GM18951 (cell line): ENCODE data around the gene WTAP.

Experiments used
- POLR2A ChIP-seq: IDR thresholded peaks from 4 replicates; pipeline ENCODE4 v1.6.1; 2011; ENCODE audit warnings: mild to moderate bottlenecking; ENCODE audit not compliant: insufficient read length, insufficient read depth; ENCODE audit errors: extremely low read depth
- in situ Hi-C: fragments of 300-500 bp; cut with MboI; formaldehyde crosslinking; loops from one replicate; pipeline ENCODE4 v1.12.0; 2022; ENCODE audit warnings: low sequenced_read_pairs, mixed read lengths, inconsistent platforms; ENCODE audit not compliant: unreplicated experiment

The WTAP gene

GRCh38 chr6:159753081-159753872 is 26.0 kb downstream of the WTAP start:
- in situ Hi-C loops: no loop called here
- no peak for TF ChIP-seq POLR2A

GRCh38 chr6:159754401-159754800 is 27.1 kb downstream of the WTAP start:
- in situ Hi-C loops: no loop called here
- TF ChIP-seq POLR2A: no peak

GRCh38 chr6:159754959-159755914 is 27.9 kb downstream of the WTAP start:
- no peak for TF ChIP-seq POLR2A

GRCh38 chr6:159756508-159756907 is 29.2 kb downstream of the WTAP start:
- TF ChIP-seq POLR2A: no peak
- in situ Hi-C loops: no loop called here

More at GRCh38 chr6:159754959-159755914, 27.9 kb downstream of the WTAP start:
- in situ Hi-C loops: no loop called here

GRCh38 chr6:159758031-159759001 is 31.0 kb downstream of the WTAP start:
- in situ Hi-C loops: no loop called here

GRCh38 chr6:159759645-159760044 is 32.3 kb downstream of the WTAP start:
- no peak for TF ChIP-seq POLR2A
- in situ Hi-C loops: no loop called here

More at GRCh38 chr6:159758031-159759001, 31.0 kb downstream of the WTAP start:
- no peak for TF ChIP-seq POLR2A

- in situ Hi-C loops: no loop called here
- no peak for TF ChIP-seq POLR2A
These were observed 33.3 kb downstream of the WTAP start for GRCh38 chr6:159760602-159761057.

GRCh38 chr6:159761129-159761872 is 34.0 kb downstream of the WTAP start:
- no peak for TF ChIP-seq POLR2A
- in situ Hi-C loops: no loop called here

- in situ Hi-C loops: no loop called here
These were observed 34.8 kb downstream of the WTAP start, which contains the start of gene ACAT2 for GRCh38 chr6:159761873-159762680. TSS of gene ACAT2 (plus strand) at chr6:159762045. CDS start at chr6:159762088, 43 bp downstream.

GRCh38 chr6:159762681-159763293 is 35.5 kb downstream of the WTAP start:
- no peak for TF ChIP-seq POLR2A
- in situ Hi-C loops: no loop called here

More at GRCh38 chr6:159761873-159762680, 34.8 kb downstream of the WTAP start, which contains the start of gene ACAT2:
- TF ChIP-seq POLR2A: peak; percentile 80
